Tongue (tissue), 2 donors: ENCODE measurements around the gene DCANP1. TPM values are rescaled to one million over a fixed set of nuclear protein-coding genes. Genes with fewer than 3 reads are reported as not detected.

Experiments
- DNase-seq: peaks from one replicate; pipeline ENCODE4 v3.0.0-alpha.2; 2015
- total RNA-seq: library from RNA; depleted of rRNA; stranded (reverse); fragments of >200 nt; gene quantifications from one replicate; pipeline ENCODE4 v1.2.3, GENCODE V29; 2014

Gene DCANP1
- total RNA-seq, 1 donor from 2014 or later = 0.21 TPM

GRCh38 chr5:135441350-135441831 is 5.8 kb downstream of the DCANP1 start:
- DNase-seq = peak; percentile 80

- DNase-seq = no peak
These were observed 6.2 kb downstream of the DCANP1 start for GRCh38 chr5:135440916-135441315.

- DNase-seq = no peak
These were observed 7.6 kb downstream of the DCANP1 start for GRCh38 chr5:135439231-135440205.

GRCh38 chr5:135438636-135439221 is 8.4 kb downstream of the DCANP1 start:
- DNase-seq = no peak

GRCh38 chr5:135437796-135438560 is 9.2 kb downstream of the DCANP1 start:
- DNase-seq = peak; percentile 90

- no peak for DNase-seq
These were observed 9.7 kb downstream of the DCANP1 start for GRCh38 chr5:135437422-135437795.

GRCh38 chr5:135436951-135437418 is 10.2 kb downstream of the DCANP1 start:
- no peak for DNase-seq

- DNase-seq = no peak
These were observed 11.4 kb downstream of the DCANP1 start for GRCh38 chr5:135435467-135436330.

- DNase-seq = no peak
These were observed 12.3 kb downstream of the DCANP1 start for GRCh38 chr5:135434591-135435466.

- no peak for DNase-seq
These were observed 13.3 kb downstream of the DCANP1 start for GRCh38 chr5:135433681-135434426.

- no peak for DNase-seq
These were observed 15.0 kb downstream of the DCANP1 start for GRCh38 chr5:135432113-135432512.

GRCh38 chr5:135430135-135430437 is 17.1 kb downstream of the DCANP1 start:
- DNase-seq = no peak

- DNase-seq = peak; percentile 76
These were observed 17.6 kb downstream of the DCANP1 start for GRCh38 chr5:135429301-135430134.

GRCh38 chr5:135428586-135428985 is 18.6 kb downstream of the DCANP1 start:
- DNase-seq = no peak

- peak; percentile 58 for DNase-seq
These were observed 20.8 kb downstream of the DCANP1 start for GRCh38 chr5:135426102-135427082.

- DNase-seq = no peak
These were observed 21.5 kb downstream of the DCANP1 start for GRCh38 chr5:135425641-135426040.

GRCh38 chr5:135423846-135424168 is 23.3 kb downstream of the DCANP1 start:
- DNase-seq = no peak
